KMS-11 (cell line): ENCODE results near the gene TINAGL1.

ENCODE experiments used
- H2AFZ ChIP-seq: fragments of 200-600 bp; sonication (generic); 2 replicates; pipeline ENCODE4 v1.6.1; 2016; ENCODE audit warnings: antibody characterized with exemption, mixed run types, low read depth
- H3K27ac ChIP-seq: fragments of 200-600 bp; sonication (generic); 2 replicates; pipeline ENCODE4 v1.6.1; 2016; ENCODE audit warnings: mild to moderate bottlenecking, mixed run types
- H3K27me3 ChIP-seq: fragments of 200-600 bp; sonication (generic); 2 replicates; pipeline ENCODE4 v1.6.1; 2017; ENCODE audit warnings: mild to moderate bottlenecking, low read depth, mixed run types, moderate library complexity; ENCODE audit not compliant: insufficient read depth
- H3K36me3 ChIP-seq: fragments of 200-600 bp; sonication (generic); 2 replicates; pipeline ENCODE4 v1.6.1; 2017; ENCODE audit warnings: mild to moderate bottlenecking, mixed run types; ENCODE audit not compliant: insufficient read depth
- H3K4me1 ChIP-seq: fragments of 200-600 bp; sonication (generic); 2 replicates; pipeline ENCODE4 v1.6.1; 2016; ENCODE audit warnings: mild to moderate bottlenecking, low read depth, mixed run types; ENCODE audit not compliant: poor library complexity, severe bottlenecking
- H3K4me2 ChIP-seq: fragments of 200-600 bp; sonication (generic); 2 replicates; pipeline ENCODE4 v1.7.0; 2016; ENCODE audit warnings: mild to moderate bottlenecking, mixed run types
- H3K4me3 ChIP-seq: fragments of 200-600 bp; sonication (generic); IDR thresholded peaks from 2 replicates; pipeline ENCODE4 v1.6.1; 2017; ENCODE audit warnings: low read depth, low read length, mixed read lengths; ENCODE audit not compliant: insufficient read depth
- H3K79me2 ChIP-seq: fragments of 200-600 bp; sonication (generic); 2 replicates; pipeline ENCODE4 v1.6.1; 2016; ENCODE audit warnings: low read depth, mixed run types; ENCODE audit not compliant: insufficient read depth
- H3K9ac ChIP-seq: fragments of 200-600 bp; sonication (generic); 2 replicates; pipeline ENCODE4 v1.6.1; 2016; ENCODE audit warnings: mild to moderate bottlenecking, mixed run types
- H4K20me1 ChIP-seq: fragments of 200-600 bp; sonication (generic); 2 replicates; pipeline ENCODE4 v1.6.1; 2016; ENCODE audit warnings: mild to moderate bottlenecking, mixed run types; ENCODE audit not compliant: insufficient read depth
- CTCF ChIP-seq: fragments of 200-600 bp; sonication (generic); conservative IDR thresholded peaks from 2 replicates; pipeline ENCODE4 v1.6.1; 2017; ENCODE audit warnings: low read depth, mild to moderate bottlenecking, antibody characterized with exemption, low read length, moderate library complexity, mixed read lengths

The TINAGL1 gene

GRCh38 chr1:31576743-31577455 is 584 bp downstream of the TINAGL1 start:
- no peak overlapping the region for H3K4me3 ChIP-seq
- H3K9ac ChIP-seq = no peak overlapping the region
- TF ChIP-seq CTCF = no peak
- no peaks in the 10 kb centered on the region for H3K4me1 ChIP-seq
- H3K27ac ChIP-seq = no peak overlapping the region
- no peaks in the 10 kb centered on the region for H3K36me3 ChIP-seq
- no peaks in the 10 kb centered on the region for H4K20me1 ChIP-seq
- no peak overlapping the region for H2AFZ ChIP-seq
- H3K79me2 ChIP-seq = no peaks in the 10 kb centered on the region
- H3K4me2 ChIP-seq = no peak overlapping the region
- H3K27me3 ChIP-seq = no peaks in the 10 kb centered on the region

- Histone ChIP-seq H3K27me3 (no peaks in the 10 kb centered on the region), H3K9ac (no peak overlapping the region), H3K27ac (no peak overlapping the region), H3K4me1 (no peaks in the 10 kb centered on the region), H3K4me3 (no peak overlapping the region), H3K4me2 (no peak overlapping the region), H4K20me1 (no peaks in the 10 kb centered on the region), H3K36me3 (no peaks in the 10 kb centered on the region), H2AFZ (no peak overlapping the region), H3K79me2 (no peaks in the 10 kb centered on the region)
- TF ChIP-seq CTCF = no peak
Measured at GRCh38 chr1:31577515-31578192, 1.3 kb downstream of the TINAGL1 start.

- no peak overlapping the region for H3K27ac ChIP-seq
- H4K20me1 ChIP-seq = no peaks in the 10 kb centered on the region
- no peaks in the 10 kb centered on the region for H3K79me2 ChIP-seq
- H3K4me2 ChIP-seq = no peak overlapping the region
- H3K27me3 ChIP-seq = no peaks in the 10 kb centered on the region
- no peak overlapping the region for H2AFZ ChIP-seq
- no peaks in the 10 kb centered on the region for H3K4me1 ChIP-seq
- no peak overlapping the region for H3K9ac ChIP-seq
- no peak overlapping the region for H3K4me3 ChIP-seq
- no peak for TF ChIP-seq CTCF
- H3K36me3 ChIP-seq = no peaks in the 10 kb centered on the region
Measured at GRCh38 chr1:31579374-31579773, 3.1 kb downstream of the TINAGL1 start.

GRCh38 chr1:31580513-31580870 is 4.2 kb downstream of the TINAGL1 start:
- Histone ChIP-seq H3K9ac (no peak overlapping the region), H4K20me1 (no peaks in the 10 kb centered on the region), H3K27me3 (no peaks in the 10 kb centered on the region), H3K4me3 (no peak overlapping the region), H3K4me1 (no peaks in the 10 kb centered on the region), H3K79me2 (no peaks in the 10 kb centered on the region), H2AFZ (no peak overlapping the region), H3K27ac (no peak overlapping the region), H3K36me3 (no peaks in the 10 kb centered on the region), H3K4me2 (no peak overlapping the region)
- TF ChIP-seq CTCF = no peak
